ENCODE measurements around the gene LY6G5C. TPM values are rescaled to one million over a fixed set of nuclear protein-coding genes. Genes with fewer than 3 reads are reported as not detected.

Gene LY6G5C, protein sequence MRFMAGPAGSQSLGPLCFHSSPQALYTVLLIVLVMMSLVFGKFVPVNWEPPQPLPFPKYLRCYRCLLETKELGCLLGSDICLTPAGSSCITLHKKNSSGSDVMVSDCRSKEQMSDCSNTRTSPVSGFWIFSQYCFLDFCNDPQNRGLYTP
- not detected in 2 replicates for total RNA-seq

DNA sequence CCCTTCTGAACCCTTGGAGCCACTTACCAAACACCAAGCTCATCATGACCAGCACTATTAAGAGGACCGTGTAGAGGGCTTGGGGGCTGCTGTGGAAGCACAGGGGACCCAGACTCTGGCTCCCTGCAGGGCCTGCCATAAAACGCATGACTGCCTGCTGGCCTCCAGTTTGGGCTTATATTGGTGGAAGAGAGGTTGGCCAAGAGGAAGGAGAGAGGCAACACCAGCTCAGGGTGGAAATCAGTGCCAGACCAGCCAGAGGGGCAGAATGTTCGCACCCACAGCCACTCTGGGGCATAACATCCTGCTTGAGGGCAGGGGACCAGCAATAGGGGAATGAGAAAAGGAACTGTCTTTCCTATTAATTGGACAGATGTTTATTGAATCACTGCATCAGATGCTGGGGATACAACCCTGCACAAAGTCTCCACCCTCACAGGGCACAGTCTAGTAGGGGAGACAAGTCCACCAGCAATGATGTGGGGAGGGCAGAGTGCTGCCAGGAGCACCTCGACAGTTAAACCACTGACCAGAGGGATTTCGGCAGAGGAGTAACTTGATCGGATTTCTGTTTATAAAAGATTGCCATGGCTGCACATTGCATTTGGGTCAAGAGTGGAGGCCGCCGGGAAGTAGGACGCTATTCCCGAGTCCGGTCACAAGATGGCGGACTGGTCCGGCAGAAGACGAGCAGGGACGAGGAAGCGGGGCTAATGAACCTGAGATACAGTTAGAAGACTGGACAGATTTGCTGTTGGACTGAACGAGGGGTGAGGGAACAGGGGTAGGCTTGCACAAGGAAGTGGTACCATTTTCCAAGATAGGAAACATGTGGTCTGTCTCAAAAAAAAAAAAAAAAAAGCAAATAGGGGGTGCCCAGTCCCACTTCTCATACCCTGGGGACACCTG is at the start of gene LY6G5C:
TSS of gene LY6G5C (minus strand) at position 842 of the 909 bp plus-strand sequence. CDS start at position 148, 694 bp downstream.

GRCh38 chr6:31728767-31729514 is 48.1 kb upstream of the LY6G5C start, which contains the start of gene DDAH2:
Gene DDAH2, minus strand, starts transcription at chr6:31729299. Its CDS starts 138 bp downstream, at chr6:31729161.

DNA sequence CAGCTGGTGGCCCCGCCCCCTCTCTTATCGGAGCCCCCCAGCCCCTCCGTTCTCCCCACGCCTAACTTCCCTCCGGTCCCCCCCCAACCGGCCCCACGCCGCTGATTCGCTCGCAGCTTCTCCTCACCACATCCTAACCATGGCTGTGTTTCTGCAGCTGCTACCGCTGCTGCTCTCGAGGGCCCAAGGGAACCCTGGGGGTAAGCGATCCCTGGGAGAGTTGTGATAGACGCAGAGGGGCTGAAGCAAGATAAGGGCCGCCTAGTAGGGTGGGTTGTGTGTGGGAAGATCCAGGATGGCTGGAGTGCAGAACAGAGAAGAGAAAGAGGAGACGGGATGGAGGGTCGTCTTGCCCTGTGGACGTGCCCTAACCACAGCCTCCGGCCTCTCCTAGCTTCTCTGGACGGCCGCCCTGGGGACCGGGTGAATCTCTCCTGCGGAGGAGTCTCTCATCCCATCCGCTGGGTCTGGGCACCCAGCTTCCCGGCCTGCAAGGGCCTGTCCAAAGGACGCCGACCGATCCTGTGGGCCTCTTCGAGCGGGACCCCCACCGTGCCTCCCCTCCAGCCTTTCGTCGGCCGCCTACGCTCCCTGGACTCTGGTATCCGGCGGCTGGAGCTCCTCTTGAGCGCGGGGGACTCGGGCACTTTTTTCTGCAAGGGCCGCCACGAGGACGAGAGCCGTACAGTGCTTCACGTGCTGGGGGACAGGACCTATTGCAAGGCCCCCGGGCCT is 42.5 kb upstream of the LY6G5C start, which contains the start of gene MPIG6B:
TSS of gene MPIG6B (plus strand) at position 129 of the 735 bp plus-strand sequence. CDS start at position 140, 11 bp downstream.

GRCh38 chr6:31721351-31722020 is 40.6 kb upstream of the LY6G5C start, which contains the start of gene LY6G6C:
Gene LY6G6C, minus strand, starts transcription at chr6:31721746. Its CDS starts 67 bp downstream, at chr6:31721679.

GRCh38 chr6:31715022-31715958 is 34.4 kb upstream of the LY6G5C start, which contains the start of gene LY6G6D:
Gene LY6G6D, plus strand, starts transcription at chr6:31715348. Its CDS starts 8 bp downstream, at chr6:31715356.

DNA sequence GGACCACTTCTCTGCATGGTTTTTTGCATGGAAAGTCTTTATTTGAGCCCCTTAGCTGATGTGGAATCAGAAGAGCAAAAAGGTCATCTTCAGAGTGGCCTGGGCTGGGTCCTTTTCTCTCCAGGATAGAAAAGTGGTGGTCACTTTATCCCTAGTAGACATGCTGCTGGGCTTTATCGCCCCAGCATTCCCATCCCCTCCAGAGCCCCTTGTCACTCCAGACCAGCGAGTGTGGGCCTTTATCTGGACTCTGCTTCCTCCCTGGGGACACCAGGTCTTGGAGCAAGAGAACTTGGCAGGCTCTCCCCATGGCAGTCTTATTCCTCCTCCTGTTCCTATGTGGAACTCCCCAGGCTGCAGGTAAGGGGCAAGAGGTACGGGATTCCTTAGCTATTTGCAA is 25.7 kb upstream of the LY6G5C start, which contains the start of gene LY6G6F:
TSS of gene LY6G6F (plus strand) at position 268 of the 400 bp plus-strand sequence. CDS start at position 309, 41 bp downstream.

GRCh38 chr6:31702819-31703716 is 22.2 kb upstream of the LY6G5C start, which contains the start of gene ABHD16A:
Gene ABHD16A, minus strand, starts transcription at chr6:31703324. Its CDS starts 43 bp downstream, at chr6:31703281.

GRCh38 chr6:31669676-31670075 is 11.2 kb downstream of the LY6G5C start, which contains the start of gene LY6G5B:
Gene LY6G5B, plus strand, starts transcription at chr6:31669976. Its CDS starts 975 bp downstream, at chr6:31670951.

GRCh38 chr6:31665501-31666336 is 15.1 kb downstream of the LY6G5C start, which contains the start of gene CSNK2B:
Gene CSNK2B, plus strand, starts transcription at chr6:31666080. Its CDS starts 752 bp downstream, at chr6:31666832.

DNA sequence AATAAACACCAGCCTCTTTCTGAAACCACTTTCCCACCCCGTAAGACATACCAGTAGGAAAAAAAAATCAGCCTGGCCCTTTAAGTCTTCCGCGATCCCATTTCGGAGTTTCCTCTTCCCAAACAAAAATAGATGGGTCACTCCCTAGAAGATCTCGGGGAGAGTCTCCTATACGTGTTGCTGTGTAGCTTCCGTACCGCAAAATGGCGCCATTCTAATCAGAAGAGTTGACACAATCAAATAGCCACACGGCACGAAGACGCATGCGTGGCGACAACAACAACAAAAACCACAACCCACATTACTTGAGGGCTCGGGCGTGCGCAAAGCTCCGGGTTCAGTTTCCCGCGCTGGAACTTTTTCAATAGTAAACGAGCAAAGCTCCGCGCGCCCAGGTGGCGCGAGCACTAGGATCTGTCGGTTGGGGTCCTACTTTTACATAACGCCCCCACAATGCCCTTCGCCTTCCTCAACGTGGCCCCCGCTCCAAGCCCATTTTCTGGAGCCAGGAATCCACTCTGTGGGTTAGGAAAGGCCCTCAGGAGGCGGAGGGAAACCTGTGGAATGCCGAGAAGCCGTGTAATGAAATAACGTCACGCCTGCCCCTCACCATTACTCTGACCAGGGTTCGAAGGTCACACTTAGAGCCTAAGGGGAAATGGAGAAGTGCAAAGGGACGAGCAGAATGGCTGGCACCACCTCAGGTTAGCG is 15.9 kb downstream of the LY6G5C start, which contains the start of gene GPANK1:
TSS of gene GPANK1 (minus strand) at position 208 of the 711 bp plus-strand sequence. CDS start 519 bp downstream, outside the sequence.

DNA sequence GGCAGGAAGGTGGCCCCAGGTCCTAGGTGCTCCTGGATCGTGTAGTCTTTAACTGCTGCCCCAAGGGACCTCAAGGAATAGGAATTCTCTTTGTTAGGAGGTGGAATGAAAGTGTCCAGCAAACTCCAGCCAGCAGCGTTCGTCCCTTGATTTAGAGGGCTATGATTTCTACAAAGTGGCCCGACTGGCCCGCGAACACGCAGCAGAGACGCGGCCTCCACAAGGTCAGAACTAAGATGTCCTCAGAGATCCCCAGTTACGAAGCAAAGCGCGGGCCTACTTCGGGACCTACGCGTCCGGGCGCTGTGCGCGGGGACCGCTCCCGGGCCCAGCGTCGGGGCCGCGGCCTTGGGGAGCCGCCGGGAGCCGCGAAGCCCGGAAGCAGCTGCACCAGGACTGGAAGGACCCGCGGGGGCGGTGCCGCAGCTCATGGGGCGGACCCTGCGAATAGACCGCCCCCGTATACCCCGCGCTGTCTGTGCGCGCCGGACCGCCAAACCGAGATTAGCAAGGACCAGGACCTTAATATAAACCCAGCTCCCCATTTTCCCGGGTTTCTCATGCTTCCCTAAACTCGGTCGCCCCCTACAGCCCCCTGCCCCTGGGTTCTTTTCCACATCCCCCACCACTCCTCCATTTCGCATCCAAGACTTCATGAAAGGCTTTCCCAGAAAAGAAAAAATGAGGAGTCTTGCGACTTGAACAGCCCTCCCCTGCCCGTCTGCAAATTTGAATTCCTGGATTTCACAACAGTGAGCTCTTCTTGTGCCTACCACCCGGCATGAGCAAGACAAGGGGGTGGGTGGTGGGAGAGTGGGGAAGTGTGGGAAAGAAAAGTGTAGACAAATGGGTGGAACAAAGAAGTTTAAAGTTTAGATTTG is 20.2 kb downstream of the LY6G5C start, which contains the start of gene C6orf47:
TSS of gene C6orf47 (minus strand) at position 398 of the 881 bp plus-strand sequence. CDS start 831 bp downstream, outside the sequence.

DNA sequence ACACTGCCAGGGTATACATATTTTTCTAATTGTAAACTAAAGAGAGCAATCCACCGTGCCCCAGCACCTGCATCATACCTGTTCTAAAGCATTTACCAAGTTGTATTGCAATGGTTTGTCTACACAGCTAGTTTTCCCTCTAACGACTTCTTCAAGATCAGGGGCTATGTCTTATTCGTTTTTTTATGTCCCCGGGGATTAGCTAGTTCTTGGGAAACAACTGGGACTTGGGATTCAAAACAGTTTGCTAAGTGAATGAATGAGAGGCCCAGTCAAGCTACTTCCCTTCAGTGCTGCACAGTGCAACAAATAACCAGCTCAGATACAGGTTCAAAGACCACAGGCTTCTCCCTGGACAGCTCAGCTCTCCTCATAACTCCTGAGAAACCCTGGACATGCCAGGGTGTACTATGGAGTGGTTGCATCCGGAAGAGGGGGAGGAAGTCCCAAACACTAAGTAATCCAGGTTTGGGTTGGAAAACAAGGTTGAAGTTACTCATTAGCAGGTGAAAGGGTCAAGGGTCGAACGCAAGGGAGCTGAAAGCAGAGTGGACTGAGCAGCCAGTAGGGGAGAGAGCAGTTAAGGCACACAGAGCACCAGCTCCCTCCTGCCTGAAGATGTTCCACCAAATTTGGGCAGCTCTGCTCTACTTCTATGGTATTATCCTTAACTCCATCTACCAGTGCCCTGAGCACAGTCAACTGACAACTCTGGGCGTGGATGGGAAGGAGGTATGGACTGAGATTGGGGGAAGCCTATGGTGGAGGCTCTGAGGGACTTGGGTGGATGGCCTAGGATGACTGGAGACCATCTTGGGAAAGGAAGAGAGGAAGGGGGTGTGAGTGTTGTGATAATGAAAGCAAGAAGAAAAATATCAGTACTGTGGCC is 25.3 kb downstream of the LY6G5C start, which contains the start of gene APOM:
TSS of gene APOM (plus strand) at position 546 of the 889 bp plus-strand sequence. CDS start at position 619, 73 bp downstream.

